Measurements from ENCODE around the gene BMP8A.
"Not testable (repeated sequence)": the region's sequence is repeated elsewhere in the genome, so short reads cannot be mapped to it uniquely, and the experiment has no call there.

The BMP8A gene

GRCh38 chr1:39467108-39467720 is 24.2 kb upstream of the BMP8A start:
- ATAC-seq (replicated peaks; ENCODE audit: extremely low read depth, poor library complexity, severe bottlenecking); H3K4me1 Mint-ChIP-seq; H3K27ac Mint-ChIP-seq (ENCODE audit: low read depth); DNase-seq (ENCODE audit: low spot score in 2 of 2); H3K9me3 Mint-ChIP-seq; H3K4me3 Mint-ChIP-seq; H3K27me3 Mint-ChIP-seq: not testable (repeated sequence)
- H3K36me3 Mint-ChIP-seq (ENCODE audit: insufficient read depth): peaks cover 76% of the 10 kb centered on the region

- no peak for DNase-seq (ENCODE audit: low spot score in 2 of 2)
- no peaks in the 10 kb centered on the region for H3K9me3 Mint-ChIP-seq
- H3K27me3 Mint-ChIP-seq: no peaks in the 10 kb centered on the region
- peaks cover 5% of the 10 kb centered on the region for H3K4me1 Mint-ChIP-seq
- H3K4me3 Mint-ChIP-seq: no peak overlapping the region
- no peak for ATAC-seq (replicated peaks; ENCODE audit: extremely low read depth, poor library complexity, severe bottlenecking)
- H3K27ac Mint-ChIP-seq (ENCODE audit: low read depth): peak overlapping the region; percentile 11
- H3K36me3 Mint-ChIP-seq (ENCODE audit: insufficient read depth): peaks cover 67% of the 10 kb centered on the region
Measured at GRCh38 chr1:39469150-39469549, 22.3 kb upstream of the BMP8A start.

- Mint-ChIP-seq H3K36me3 (ENCODE audit: insufficient read depth) (peaks cover 63% of the 10 kb centered on the region), H3K4me1 (peaks cover 5% of the 10 kb centered on the region), H3K9me3 (no peaks in the 10 kb centered on the region), H3K27me3 (no peaks in the 10 kb centered on the region), H3K27ac (ENCODE audit: low read depth) (no peak overlapping the region), H3K4me3 (no peak overlapping the region)
- DNase-seq (ENCODE audit: low spot score in 2 of 2) (no peak), ATAC-seq (replicated peaks; ENCODE audit: extremely low read depth, poor library complexity, severe bottlenecking) (no peak)
Measured at GRCh38 chr1:39470040-39470439, 21.4 kb upstream of the BMP8A start.

- no peak for ATAC-seq (replicated peaks; ENCODE audit: extremely low read depth, poor library complexity, severe bottlenecking)
- no peaks in the 10 kb centered on the region for H3K27me3 Mint-ChIP-seq
- no peak overlapping the region for H3K27ac Mint-ChIP-seq (ENCODE audit: low read depth)
Measured at GRCh38 chr1:39472826-39473225, 18.6 kb upstream of the BMP8A start.

GRCh38 chr1:39473324-39473723 is 18.1 kb upstream of the BMP8A start:
- H3K27me3 Mint-ChIP-seq: no peaks in the 10 kb centered on the region
- H3K36me3 Mint-ChIP-seq (ENCODE audit: insufficient read depth): peaks cover 64% of the 10 kb centered on the region
- no peak overlapping the region for H3K4me3 Mint-ChIP-seq
- peak overlapping the region; percentile 13 for H3K27ac Mint-ChIP-seq (ENCODE audit: low read depth)
- ATAC-seq (replicated peaks; ENCODE audit: extremely low read depth, poor library complexity, severe bottlenecking): no peak
- DNase-seq (ENCODE audit: low spot score in 2 of 2): no peak
- peaks cover 5% of the 10 kb centered on the region for H3K4me1 Mint-ChIP-seq
- no peaks in the 10 kb centered on the region for H3K9me3 Mint-ChIP-seq

More at GRCh38 chr1:39472826-39473225, 18.6 kb upstream of the BMP8A start:
- H3K36me3 Mint-ChIP-seq (ENCODE audit: insufficient read depth): peaks cover 63% of the 10 kb centered on the region
- H3K9me3 Mint-ChIP-seq: no peaks in the 10 kb centered on the region
- DNase-seq (ENCODE audit: low spot score in 2 of 2): no peak
- no peak overlapping the region for H3K4me3 Mint-ChIP-seq
- H3K4me1 Mint-ChIP-seq: peaks cover 5% of the 10 kb centered on the region

- no peaks in the 10 kb centered on the region for H3K4me1 Mint-ChIP-seq
- no peaks in the 10 kb centered on the region for H3K27me3 Mint-ChIP-seq
- DNase-seq (ENCODE audit: low spot score in 2 of 2): no peak
- no peak overlapping the region for H3K27ac Mint-ChIP-seq (ENCODE audit: low read depth)
- no peaks in the 10 kb centered on the region for H3K9me3 Mint-ChIP-seq
- ATAC-seq (replicated peaks; ENCODE audit: extremely low read depth, poor library complexity, severe bottlenecking): no peak
- no peak overlapping the region for H3K4me3 Mint-ChIP-seq
- peaks cover 59% of the 10 kb centered on the region for H3K36me3 Mint-ChIP-seq (ENCODE audit: insufficient read depth)
Measured at GRCh38 chr1:39474810-39475209, 16.6 kb upstream of the BMP8A start.

GRCh38 chr1:39475551-39475950 is 15.9 kb upstream of the BMP8A start:
- H3K4me1 Mint-ChIP-seq; ATAC-seq (replicated peaks; ENCODE audit: extremely low read depth, poor library complexity, severe bottlenecking); H3K27me3 Mint-ChIP-seq; H3K4me3 Mint-ChIP-seq; H3K27ac Mint-ChIP-seq (ENCODE audit: low read depth); DNase-seq (ENCODE audit: low spot score in 2 of 2); H3K9me3 Mint-ChIP-seq: not testable (repeated sequence)
- peaks cover 63% of the 10 kb centered on the region for H3K36me3 Mint-ChIP-seq (ENCODE audit: insufficient read depth)

GRCh38 chr1:39478126-39478915 is 13.1 kb upstream of the BMP8A start:
- DNase-seq (ENCODE audit: low spot score in 2 of 2) (no peak), ATAC-seq (replicated peaks; ENCODE audit: extremely low read depth, poor library complexity, severe bottlenecking) (no peak)
- no peaks in the 10 kb centered on the region for H3K27me3 Mint-ChIP-seq
- H3K4me1 Mint-ChIP-seq: no peaks in the 10 kb centered on the region
- H3K9me3 Mint-ChIP-seq: no peaks in the 10 kb centered on the region
- peaks cover 67% of the 10 kb centered on the region for H3K36me3 Mint-ChIP-seq (ENCODE audit: insufficient read depth)
- no peak overlapping the region for H3K27ac Mint-ChIP-seq (ENCODE audit: low read depth)
- no peak overlapping the region for H3K4me3 Mint-ChIP-seq

- no peak for ATAC-seq (replicated peaks; ENCODE audit: extremely low read depth, poor library complexity, severe bottlenecking)
- Mint-ChIP-seq H3K36me3 (ENCODE audit: insufficient read depth) (peaks cover 69% of the 10 kb centered on the region), H3K27ac (ENCODE audit: low read depth) (peak overlapping the region; percentile 51), H3K4me1 (no peaks in the 10 kb centered on the region), H3K4me3 (no peak overlapping the region), H3K9me3 (no peaks in the 10 kb centered on the region), H3K27me3 (no peaks in the 10 kb centered on the region)
- DNase-seq (ENCODE audit: low spot score in 2 of 2): no peak
Measured at GRCh38 chr1:39481289-39481688, 10.1 kb upstream of the BMP8A start.

- DNase-seq (ENCODE audit: low spot score in 2 of 2): no peak
- Mint-ChIP-seq H3K27me3 (no peaks in the 10 kb centered on the region), H3K36me3 (ENCODE audit: insufficient read depth) (peaks cover 68% of the 10 kb centered on the region), H3K27ac (ENCODE audit: low read depth) (no peak overlapping the region), H3K4me3 (no peak overlapping the region), H3K9me3 (no peaks in the 10 kb centered on the region), H3K4me1 (no peaks in the 10 kb centered on the region)
- no peak for ATAC-seq (replicated peaks; ENCODE audit: extremely low read depth, poor library complexity, severe bottlenecking)
Measured at GRCh38 chr1:39483276-39483675, 8.2 kb upstream of the BMP8A start.

GRCh38 chr1:39484564-39484963 is 6.9 kb upstream of the BMP8A start:
- H3K36me3 Mint-ChIP-seq (ENCODE audit: insufficient read depth): peaks cover 64% of the 10 kb centered on the region
- H3K4me3 Mint-ChIP-seq: no peak overlapping the region
- no peak overlapping the region for H3K27ac Mint-ChIP-seq (ENCODE audit: low read depth)
- ATAC-seq (replicated peaks; ENCODE audit: extremely low read depth, poor library complexity, severe bottlenecking) (no peak), DNase-seq (ENCODE audit: low spot score in 2 of 2) (no peak)
- H3K4me1 Mint-ChIP-seq: no peaks in the 10 kb centered on the region
- H3K27me3 Mint-ChIP-seq: no peaks in the 10 kb centered on the region
- H3K9me3 Mint-ChIP-seq: no peaks in the 10 kb centered on the region

GRCh38 chr1:39485046-39485803 is 6.2 kb upstream of the BMP8A start:
- DNase-seq (ENCODE audit: low spot score in 2 of 2) (no peak), ATAC-seq (replicated peaks; ENCODE audit: extremely low read depth, poor library complexity, severe bottlenecking) (no peak)
- Mint-ChIP-seq H3K9me3 (no peaks in the 10 kb centered on the region), H3K36me3 (ENCODE audit: insufficient read depth) (peaks cover 57% of the 10 kb centered on the region), H3K27ac (ENCODE audit: low read depth) (no peak overlapping the region), H3K4me1 (peaks cover 1% of the 10 kb centered on the region), H3K4me3 (no peak overlapping the region), H3K27me3 (no peaks in the 10 kb centered on the region)
